ENCODE results near the gene M1AP. TPM values are rescaled to one million over a fixed set of nuclear protein-coding genes. Genes with fewer than 3 reads are reported as not detected.

M1AP gene
- total and polyA plus RNA-seq, 5 donors from 2014 or later = not detected

DNA sequence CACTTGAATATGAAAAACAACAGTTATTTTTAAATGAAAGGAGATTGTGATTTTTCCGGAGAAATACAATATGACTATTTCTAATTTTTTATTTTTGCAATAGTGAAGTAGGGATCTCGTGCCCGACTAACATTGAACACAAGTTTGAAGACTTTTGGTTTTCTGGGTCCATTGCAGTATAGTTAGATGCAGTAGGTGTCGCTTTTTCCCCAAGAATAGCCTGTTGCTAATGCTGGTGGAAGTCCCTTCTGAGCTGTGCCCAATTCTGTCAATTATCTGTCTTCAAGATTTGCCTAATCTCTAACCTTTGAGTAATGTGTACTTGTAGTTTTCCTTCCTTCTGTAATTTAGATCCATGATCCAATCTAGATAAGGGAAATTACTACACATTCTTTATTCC lies 42.4 kb upstream of the M1AP start:
- no peak overlapping the region for H3K4me3 ChIP-seq (ENCODE audit: low read depth, low read length)
- Mint-ChIP-seq H3K9me3 (no peaks in the 10 kb centered on the region), H3K4me3 (no peak overlapping the region), H3K27ac (no peak overlapping the region), H3K36me3 (peaks cover 8% of the 10 kb centered on the region), H3K27me3 (peaks cover 4% of the 10 kb centered on the region), H3K4me1 (peaks cover 0 to 3% (median 0%) of the 10 kb centered on the region in 4 donors)
- peaks cover 2% of the 10 kb centered on the region for H3K27me3 ChIP-seq (ENCODE audit: control insufficient read depth, insufficient read depth, low read length)
- no peak overlapping the region for H3K27ac ChIP-seq (ENCODE audit: insufficient read depth, low read length, poor library complexity, severe bottlenecking)
- no peaks in the 10 kb centered on the region for H3K36me3 ChIP-seq (ENCODE audit: control insufficient read depth, insufficient read depth, low read length)
- DNase-seq (peak in 2 of 3 donors; percentile 17 to 63), ATAC-seq (ENCODE audit: low read depth in 2 of 2) (peak; percentile 50 to 53)
- no peaks in the 10 kb centered on the region for H3K4me1 ChIP-seq (ENCODE audit: control insufficient read depth, insufficient read depth, low read length, poor library complexity, severe bottlenecking)
- H3K9me3 ChIP-seq (ENCODE audit: control insufficient read depth in 2 of 2, low read length in 2 of 2) = no peaks in the 10 kb centered on the region

DNA sequence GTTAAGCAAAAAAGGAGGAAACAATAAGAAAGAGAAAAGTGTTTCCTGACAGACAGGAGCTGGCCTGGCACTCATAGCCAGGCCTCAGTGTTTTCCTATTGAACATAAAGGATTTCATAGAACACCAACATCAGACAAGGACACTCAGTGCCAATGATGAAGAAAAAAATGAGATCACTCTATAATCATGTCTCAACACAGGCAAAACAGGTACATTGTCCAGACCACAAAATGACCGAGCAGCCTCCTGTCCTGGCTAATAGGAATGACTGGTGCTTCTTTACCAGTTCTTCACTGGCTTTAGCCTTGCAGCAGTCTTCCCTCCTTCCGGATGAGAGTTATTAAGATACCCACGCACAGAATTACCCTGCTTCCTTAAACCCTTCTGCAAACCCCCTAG lies 41.5 kb upstream of the M1AP start:
- Mint-ChIP-seq H3K36me3 (peaks cover 3% of the 10 kb centered on the region), H3K4me1 (peaks cover 0 to 3% (median 0%) of the 10 kb centered on the region in 4 donors), H3K9me3 (no peaks in the 10 kb centered on the region), H3K27ac (no peak overlapping the region), H3K27me3 (no peaks in the 10 kb centered on the region), H3K4me3 (no peak overlapping the region)
- Histone ChIP-seq H3K27ac (ENCODE audit: insufficient read depth, low read length, poor library complexity, severe bottlenecking) (no peak overlapping the region), H3K27me3 (ENCODE audit: control insufficient read depth, insufficient read depth, low read length) (peaks cover 2% of the 10 kb centered on the region), H3K36me3 (ENCODE audit: control insufficient read depth, insufficient read depth, low read length) (no peaks in the 10 kb centered on the region), H3K4me1 (ENCODE audit: control insufficient read depth, insufficient read depth, low read length, poor library complexity, severe bottlenecking) (no peaks in the 10 kb centered on the region), H3K9me3 (ENCODE audit: control insufficient read depth in 2 of 2, low read length in 2 of 2) (no peaks in the 10 kb centered on the region), H3K4me3 (ENCODE audit: low read depth, low read length) (no peak overlapping the region)
- ATAC-seq (ENCODE audit: low read depth in 2 of 2) (no peak), DNase-seq (no peak)

DNA sequence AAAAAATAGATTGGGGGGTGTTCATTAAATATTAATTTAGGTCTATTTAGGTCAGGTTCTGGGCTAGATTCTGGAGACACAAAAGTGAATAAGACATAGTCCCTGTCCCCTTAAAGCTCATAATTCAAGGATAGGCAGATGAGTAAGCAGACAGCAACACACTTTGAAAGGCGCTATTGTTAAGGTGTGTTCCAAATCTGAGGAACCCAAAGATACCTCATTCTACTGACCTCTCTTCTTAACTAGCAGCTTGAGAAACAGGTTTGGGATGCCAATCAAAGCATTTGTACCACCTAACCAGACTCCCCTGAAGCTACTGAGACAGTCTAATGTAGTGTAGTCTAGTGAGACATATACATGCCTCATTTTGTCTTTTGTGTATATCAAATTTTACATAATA lies 40.8 kb upstream of the M1AP start:
- H3K4me1 Mint-ChIP-seq = peaks cover 0 to 3% (median 0%) of the 10 kb centered on the region in 4 donors
- Histone ChIP-seq H3K36me3 (ENCODE audit: control insufficient read depth, insufficient read depth, low read length) (no peaks in the 10 kb centered on the region), H3K27me3 (ENCODE audit: control insufficient read depth, insufficient read depth, low read length) (peaks cover 2% of the 10 kb centered on the region), H3K27ac (ENCODE audit: insufficient read depth, low read length, poor library complexity, severe bottlenecking) (no peak overlapping the region), H3K9me3 (ENCODE audit: control insufficient read depth in 2 of 2, low read length in 2 of 2) (no peaks in the 10 kb centered on the region), H3K4me1 (ENCODE audit: control insufficient read depth, insufficient read depth, low read length, poor library complexity, severe bottlenecking) (no peaks in the 10 kb centered on the region), H3K4me3 (ENCODE audit: low read depth, low read length) (no peak overlapping the region)
- H3K4me3 Mint-ChIP-seq = no peak overlapping the region
- no peak for ATAC-seq (ENCODE audit: low read depth in 2 of 2)
- H3K9me3 Mint-ChIP-seq = no peaks in the 10 kb centered on the region
- no peak overlapping the region for H3K27ac Mint-ChIP-seq
- H3K27me3 Mint-ChIP-seq = no peaks in the 10 kb centered on the region
- H3K36me3 Mint-ChIP-seq = peaks cover 3% of the 10 kb centered on the region
- DNase-seq = no peak

DNA sequence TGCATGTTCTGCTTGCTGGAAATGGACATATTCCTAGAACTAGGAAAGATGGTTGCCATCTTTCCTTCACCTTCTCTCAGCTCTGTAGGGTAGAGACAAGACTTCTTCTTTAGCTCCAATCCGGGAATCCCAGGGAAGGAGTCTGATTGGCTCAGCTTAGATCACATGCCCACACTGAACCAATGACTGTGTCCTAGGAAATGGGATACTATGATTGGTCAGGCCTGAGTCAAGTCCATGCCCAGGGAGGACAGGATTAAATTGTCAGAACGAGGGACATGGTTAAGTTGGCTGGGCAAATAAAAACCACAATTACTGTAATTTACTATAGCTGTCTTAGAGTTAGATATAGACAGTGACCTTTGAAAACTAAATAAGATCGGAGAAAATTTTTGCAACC lies 37.3 kb upstream of the M1AP start:
- Mint-ChIP-seq H3K4me3 (no peak overlapping the region), H3K27ac (peak overlapping the region in 1 of 3 donors; percentile 22), H3K36me3 (peaks cover 18% of the 10 kb centered on the region), H3K27me3 (no peaks in the 10 kb centered on the region), H3K9me3 (no peaks in the 10 kb centered on the region), H3K4me1 (no peaks in the 10 kb centered on the region)
- Histone ChIP-seq H3K36me3 (ENCODE audit: control insufficient read depth, insufficient read depth, low read length) (no peaks in the 10 kb centered on the region), H3K4me1 (ENCODE audit: control insufficient read depth, insufficient read depth, low read length, poor library complexity, severe bottlenecking) (no peaks in the 10 kb centered on the region), H3K9me3 (ENCODE audit: control insufficient read depth in 2 of 2, low read length in 2 of 2) (no peaks in the 10 kb centered on the region), H3K27me3 (ENCODE audit: control insufficient read depth, insufficient read depth, low read length) (peaks cover 2% of the 10 kb centered on the region), H3K27ac (ENCODE audit: insufficient read depth, low read length, poor library complexity, severe bottlenecking) (no peak overlapping the region), H3K4me3 (ENCODE audit: low read depth, low read length) (no peak overlapping the region)
- ATAC-seq (ENCODE audit: low read depth in 2 of 2) (no peak), DNase-seq (no peak)

DNA sequence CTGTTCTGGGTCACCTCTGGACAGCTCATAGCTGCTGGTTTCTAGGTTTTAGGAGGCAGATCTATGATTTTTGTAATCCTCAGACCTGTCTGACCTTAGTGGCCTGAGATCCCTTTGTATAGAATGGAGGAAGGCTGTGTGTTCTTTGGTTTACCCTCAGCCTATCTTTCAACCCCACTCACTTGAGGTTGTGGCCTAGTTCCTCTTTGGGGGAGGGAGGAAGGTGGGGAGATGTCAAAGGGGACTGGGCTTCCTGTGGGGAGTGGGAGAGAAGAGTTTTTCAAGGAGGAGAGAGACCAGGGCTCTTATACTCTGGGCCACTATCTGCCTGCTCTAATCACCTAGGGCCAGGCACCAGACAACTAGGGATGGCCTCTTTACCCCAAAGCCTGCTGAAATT lies 34.4 kb upstream of the M1AP start:
- H3K4me1 ChIP-seq (ENCODE audit: control insufficient read depth, insufficient read depth, low read length, poor library complexity, severe bottlenecking) = no peaks in the 10 kb centered on the region
- H3K27me3 ChIP-seq (ENCODE audit: control insufficient read depth, insufficient read depth, low read length) = no peaks in the 10 kb centered on the region
- Mint-ChIP-seq H3K36me3 (peaks cover 38% of the 10 kb centered on the region), H3K9me3 (no peaks in the 10 kb centered on the region), H3K4me1 (no peaks in the 10 kb centered on the region), H3K27me3 (no peaks in the 10 kb centered on the region), H3K27ac (no peak overlapping the region), H3K4me3 (no peak overlapping the region)
- DNase-seq = no peak
- no peak overlapping the region for H3K27ac ChIP-seq (ENCODE audit: insufficient read depth, low read length, poor library complexity, severe bottlenecking)
- H3K4me3 ChIP-seq (ENCODE audit: low read depth, low read length) = no peak overlapping the region
- H3K36me3 ChIP-seq (ENCODE audit: control insufficient read depth, insufficient read depth, low read length) = peaks cover 17% of the 10 kb centered on the region
- no peak for ATAC-seq (ENCODE audit: low read depth in 2 of 2)
- H3K9me3 ChIP-seq (ENCODE audit: control insufficient read depth in 2 of 2, low read length in 2 of 2) = no peaks in the 10 kb centered on the region

DNA sequence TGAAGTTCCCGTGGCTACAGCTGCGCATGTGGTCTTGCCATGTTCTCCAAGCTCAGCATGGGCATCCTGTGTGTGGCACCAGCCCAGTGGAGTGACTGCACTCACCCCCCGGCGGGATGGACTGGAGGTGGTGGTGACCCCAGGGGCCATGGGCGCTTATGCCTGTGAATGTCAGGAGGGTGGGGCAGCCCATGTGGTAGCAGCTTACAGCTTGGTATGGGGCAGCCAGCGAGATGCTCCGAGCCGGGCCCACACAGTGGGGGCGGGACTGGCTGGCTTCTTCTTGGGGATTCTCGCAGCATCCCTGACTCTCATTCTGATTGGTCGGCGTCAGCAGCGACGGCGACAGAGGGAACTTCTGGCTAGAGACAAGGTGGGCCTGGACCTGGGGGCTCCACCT lies 31.5 kb upstream of the M1AP start:
- H3K27ac ChIP-seq (ENCODE audit: insufficient read depth, low read length, poor library complexity, severe bottlenecking) = no peak overlapping the region
- no peak overlapping the region for H3K27ac Mint-ChIP-seq

DNA sequence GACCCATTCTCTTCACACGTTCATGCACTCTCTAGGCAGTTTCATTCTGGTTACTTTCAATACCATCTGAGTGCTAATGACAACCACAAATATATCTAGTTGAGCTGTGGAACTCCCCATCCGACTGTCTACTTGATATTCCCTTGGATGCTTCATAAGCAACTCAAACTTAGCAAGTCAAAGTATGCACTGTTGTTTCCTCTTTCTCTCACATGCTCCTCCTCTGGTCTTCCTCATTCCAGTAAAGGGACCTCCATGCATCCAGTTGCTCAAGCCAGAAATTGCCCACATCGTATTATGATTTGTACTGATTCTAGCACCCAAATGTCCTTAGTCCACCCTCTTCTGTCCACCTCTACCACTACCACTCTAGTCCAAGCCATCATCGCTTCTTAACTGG lies 28.2 kb upstream of the M1AP start:
- no peak for ATAC-seq (ENCODE audit: low read depth in 2 of 2)
- Mint-ChIP-seq H3K27me3 (no peaks in the 10 kb centered on the region), H3K9me3 (no peaks in the 10 kb centered on the region), H3K36me3 (peaks cover 85% of the 10 kb centered on the region), H3K27ac (no peak overlapping the region), H3K4me1 (peaks cover 0 to 4% (median 0%) of the 10 kb centered on the region in 4 donors), H3K4me3 (no peak overlapping the region)
- no peak for DNase-seq
- no peaks in the 10 kb centered on the region for H3K9me3 ChIP-seq (ENCODE audit: control insufficient read depth in 2 of 2, low read length in 2 of 2)
- H3K4me1 ChIP-seq (ENCODE audit: control insufficient read depth, insufficient read depth, low read length, poor library complexity, severe bottlenecking) = no peaks in the 10 kb centered on the region
- no peak overlapping the region for H3K4me3 ChIP-seq (ENCODE audit: low read depth, low read length)
- H3K27ac ChIP-seq (ENCODE audit: insufficient read depth, low read length, poor library complexity, severe bottlenecking) = no peak overlapping the region
- no peaks in the 10 kb centered on the region for H3K27me3 ChIP-seq (ENCODE audit: control insufficient read depth, insufficient read depth, low read length)
- peaks cover 58% of the 10 kb centered on the region for H3K36me3 ChIP-seq (ENCODE audit: control insufficient read depth, insufficient read depth, low read length)

More for the DNA sequence above, 31.5 kb upstream of the M1AP start:
- H3K36me3 Mint-ChIP-seq = peaks cover 59% of the 10 kb centered on the region
- Histone ChIP-seq H3K36me3 (ENCODE audit: control insufficient read depth, insufficient read depth, low read length) (peaks cover 44% of the 10 kb centered on the region), H3K27me3 (ENCODE audit: control insufficient read depth, insufficient read depth, low read length) (no peaks in the 10 kb centered on the region), H3K4me3 (ENCODE audit: low read depth, low read length) (no peak overlapping the region), H3K9me3 (ENCODE audit: control insufficient read depth in 2 of 2, low read length in 2 of 2) (no peaks in the 10 kb centered on the region), H3K4me1 (ENCODE audit: control insufficient read depth, insufficient read depth, low read length, poor library complexity, severe bottlenecking) (no peaks in the 10 kb centered on the region)
- H3K4me3 Mint-ChIP-seq = no peak overlapping the region
- H3K27me3 Mint-ChIP-seq = no peaks in the 10 kb centered on the region
- DNase-seq (no peak), ATAC-seq (ENCODE audit: low read depth in 2 of 2) (no peak)
- H3K4me1 Mint-ChIP-seq = peaks cover 0 to 4% (median 0%) of the 10 kb centered on the region in 4 donors
- H3K9me3 Mint-ChIP-seq = no peaks in the 10 kb centered on the region

DNA sequence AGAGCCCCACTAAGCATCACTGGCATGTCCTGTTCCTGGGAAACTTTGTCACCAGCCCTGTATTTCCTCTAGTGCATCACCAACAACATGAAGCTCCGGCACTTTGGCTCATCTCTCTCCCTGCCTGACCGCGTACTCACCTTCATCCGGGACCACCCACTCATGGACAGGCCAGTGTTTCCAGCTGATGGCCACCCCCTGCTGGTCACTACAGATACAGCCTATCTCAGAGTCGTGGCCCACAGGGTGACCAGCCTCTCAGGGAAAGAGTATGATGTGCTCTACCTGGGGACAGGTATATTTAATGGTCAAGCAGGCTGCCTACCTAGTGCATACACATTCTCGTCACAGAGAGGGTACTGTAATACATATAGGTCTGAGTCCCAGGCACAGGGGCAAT lies 27.0 kb upstream of the M1AP start:
- Mint-ChIP-seq H3K36me3 (peaks cover 86% of the 10 kb centered on the region), H3K9me3 (no peaks in the 10 kb centered on the region), H3K27ac (peak overlapping the region in 1 of 3 donors; percentile 21), H3K4me1 (peaks cover 0 to 4% (median 2%) of the 10 kb centered on the region in 4 donors), H3K27me3 (no peaks in the 10 kb centered on the region), H3K4me3 (no peak overlapping the region)
- H3K9me3 ChIP-seq (ENCODE audit: control insufficient read depth in 2 of 2, low read length in 2 of 2) = no peaks in the 10 kb centered on the region
- H3K27ac ChIP-seq (ENCODE audit: insufficient read depth, low read length, poor library complexity, severe bottlenecking) = no peak overlapping the region
- peaks cover 62% of the 10 kb centered on the region for H3K36me3 ChIP-seq (ENCODE audit: control insufficient read depth, insufficient read depth, low read length)
- H3K4me3 ChIP-seq (ENCODE audit: low read depth, low read length) = no peak overlapping the region
- no peaks in the 10 kb centered on the region for H3K4me1 ChIP-seq (ENCODE audit: control insufficient read depth, insufficient read depth, low read length, poor library complexity, severe bottlenecking)
- no peaks in the 10 kb centered on the region for H3K27me3 ChIP-seq (ENCODE audit: control insufficient read depth, insufficient read depth, low read length)
- DNase-seq = no peak
- ATAC-seq (ENCODE audit: low read depth in 2 of 2) = no peak

Data from CD4-positive, CD25-positive, alpha-beta regulatory T cell (primary cell).